LNCaP clone FGC (cell line): ENCODE measurements around the gene SDR9C7.
A peak's percentile ranks its signal among the peaks of the same experiment; 100 is the strongest.

Experiments used
- DNase-seq: peaks from one replicate; pipeline ENCODE4 v3.0.0-alpha.2; 2011; ENCODE audit warnings: low read depth
- H3K4me3 ChIP-seq: 2 replicates; pipeline ENCODE4 v1.5.1; 2011; ENCODE audit warnings: mild to moderate bottlenecking, low read depth, low read length, control low read depth
- CTCF ChIP-seq: IDR thresholded peaks from 2 replicates; pipeline ENCODE4 v1.5.1; 2012; ENCODE audit warnings: mild to moderate bottlenecking; ENCODE audit not compliant: control insufficient read depth, insufficient read depth; ENCODE audit errors: extremely low read depth

SDR9C7 gene

DNA sequence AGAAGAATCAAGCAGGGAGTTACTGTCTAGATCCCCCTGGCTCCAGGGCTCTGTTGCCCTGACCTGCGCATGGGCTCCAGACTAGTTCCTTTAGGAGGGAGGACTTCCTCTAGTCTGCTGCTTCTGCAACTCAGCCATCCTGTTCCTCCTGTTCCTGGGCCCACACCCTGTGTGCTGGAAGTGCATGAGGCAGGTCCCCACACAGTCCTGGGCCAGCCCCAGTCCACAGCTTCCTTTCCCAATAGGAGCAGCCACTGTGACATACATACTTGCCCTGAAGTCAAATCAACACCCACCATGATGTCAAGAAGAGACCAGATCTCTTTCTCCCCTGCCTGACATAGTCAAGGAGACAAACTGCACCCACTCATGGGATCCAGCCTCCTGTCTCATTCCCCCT, 1.3 kb downstream of the SDR9C7 start:
- no peak overlapping the region for H3K4me3 ChIP-seq
- DNase-seq = no peak
- no peak for TF ChIP-seq CTCF

DNA sequence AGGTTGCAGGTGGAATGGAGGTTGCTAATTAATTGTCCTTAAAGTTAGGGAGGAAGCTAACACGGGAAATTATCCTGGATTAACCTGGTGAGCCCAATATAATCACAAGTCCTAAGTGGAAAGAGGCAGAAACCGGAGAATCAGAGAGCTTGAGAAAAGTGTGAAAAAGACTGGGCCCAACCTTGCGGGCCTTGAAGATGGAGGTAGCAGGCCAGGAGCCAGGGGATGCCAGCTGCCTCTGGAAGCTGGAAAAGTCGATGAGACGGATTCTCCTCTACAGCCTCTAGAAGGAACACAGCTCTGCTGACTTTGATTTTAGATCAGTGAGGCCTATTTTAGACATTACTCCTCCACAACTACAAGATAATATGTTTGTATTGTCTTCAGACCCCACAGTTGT, 2.1 kb downstream of the SDR9C7 start:
- no peak overlapping the region for H3K4me3 ChIP-seq
- no peak for TF ChIP-seq CTCF
- no peak for DNase-seq

DNA sequence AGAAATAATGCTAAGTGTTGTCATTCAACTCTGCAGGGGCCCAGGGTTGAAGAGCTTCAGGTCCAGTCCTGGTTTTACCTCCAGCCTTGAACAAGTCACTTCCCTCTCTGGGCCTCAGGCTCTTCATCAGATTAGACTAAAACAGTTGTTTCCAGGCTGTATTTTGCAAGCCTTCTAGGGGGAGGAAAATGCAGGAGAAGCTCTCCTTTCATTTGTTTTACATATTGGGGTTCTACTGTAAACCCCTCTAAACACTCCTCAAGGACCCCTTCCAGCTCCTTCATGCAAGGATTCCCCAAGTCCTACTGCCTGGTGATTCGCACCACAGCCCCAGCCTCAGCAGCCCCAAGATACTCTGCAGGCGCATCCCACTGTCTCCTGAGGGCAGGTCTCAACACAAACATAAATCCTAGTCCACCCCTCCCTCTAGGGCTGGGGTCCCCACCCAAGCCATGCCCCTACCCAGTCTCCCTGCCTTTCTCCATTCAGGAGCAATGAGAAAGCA, 2.7 kb downstream of the SDR9C7 start:
- no peak for TF ChIP-seq CTCF
- peak; percentile 32 for DNase-seq
- H3K4me3 ChIP-seq = no peak overlapping the region

DNA sequence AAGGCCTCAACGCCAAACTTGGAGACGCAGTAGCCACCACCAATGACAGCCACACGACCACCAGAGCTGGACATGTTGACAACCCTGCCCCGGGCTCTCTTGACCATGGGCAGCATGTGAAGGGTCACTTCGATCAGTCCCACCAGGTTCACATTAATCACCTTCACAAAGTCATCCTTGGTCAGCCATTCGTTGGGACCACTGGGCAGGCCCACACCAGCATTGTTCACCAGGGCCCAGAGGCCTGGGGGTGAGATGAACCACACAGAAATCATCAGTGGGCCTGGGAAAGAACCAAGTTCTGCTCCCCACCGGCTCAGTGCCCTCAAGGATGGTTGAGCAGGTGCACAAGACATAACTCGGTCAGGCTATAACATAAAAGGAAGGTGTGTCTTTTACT, 4.0 kb downstream of the SDR9C7 start:
- no peak for DNase-seq
- no peak for TF ChIP-seq CTCF
- no peak overlapping the region for H3K4me3 ChIP-seq

DNA sequence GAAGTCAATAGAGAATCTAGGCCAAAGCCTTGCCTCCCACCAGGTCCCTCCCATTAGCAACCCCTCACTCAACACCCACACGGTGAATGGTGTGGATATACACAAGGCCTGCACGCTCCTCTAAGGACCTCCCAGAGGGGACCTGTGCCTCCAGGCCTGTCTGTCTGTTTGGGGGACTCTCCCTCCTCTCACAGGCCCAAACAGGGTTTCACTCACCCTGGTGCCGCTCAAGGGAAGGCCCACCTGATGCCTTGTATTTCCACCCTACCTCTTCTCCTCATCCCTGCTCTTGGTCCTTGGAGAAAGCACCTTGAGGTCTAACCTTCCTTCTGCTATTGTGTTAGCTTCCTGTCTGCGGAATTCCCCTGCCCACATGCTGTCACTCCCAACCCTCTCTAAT, 4.4 kb downstream of the SDR9C7 start:
- no peak overlapping the region for H3K4me3 ChIP-seq
- no peak for DNase-seq
- no peak for TF ChIP-seq CTCF

DNA sequence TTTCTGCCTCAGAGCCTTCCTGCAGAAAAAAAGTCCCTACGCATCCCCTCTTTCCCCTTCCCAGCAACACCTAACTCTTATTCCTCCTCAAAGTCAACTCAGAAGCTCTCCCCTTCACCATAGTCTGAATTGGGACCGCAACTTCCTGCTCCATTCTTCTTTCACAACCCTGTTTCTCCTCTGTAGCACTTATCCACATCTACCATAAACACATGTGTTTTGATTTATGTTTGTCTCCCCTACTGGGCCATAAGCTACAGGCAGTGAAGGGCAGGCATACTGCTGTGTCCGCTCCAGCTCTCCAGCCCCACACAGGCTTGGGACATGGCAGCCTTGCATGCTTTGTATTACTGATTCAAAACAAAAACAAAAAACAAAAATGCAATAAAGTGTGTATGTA, 5.9 kb downstream of the SDR9C7 start:
- TF ChIP-seq CTCF = no peak
- DNase-seq = no peak
- H3K4me3 ChIP-seq = no peak overlapping the region

DNA sequence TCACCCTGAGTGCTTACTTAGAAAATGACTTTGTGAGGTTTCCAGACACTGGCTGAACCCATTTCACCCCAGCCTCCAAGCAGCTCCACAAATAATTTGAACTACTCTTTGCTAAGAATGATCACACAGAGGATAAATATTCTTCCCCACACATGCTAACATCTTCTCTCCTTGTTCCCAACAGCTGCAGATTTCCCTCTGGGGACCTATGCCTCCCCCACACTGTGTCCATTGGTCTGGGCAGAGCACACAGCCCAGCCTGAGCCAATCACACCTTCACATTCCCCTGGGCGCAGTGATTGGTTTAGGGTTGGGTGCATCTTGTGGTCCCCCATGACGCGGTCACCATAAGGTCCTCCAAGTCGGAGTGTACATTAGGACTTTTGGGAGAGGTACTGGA, 6.9 kb downstream of the SDR9C7 start:
- TF ChIP-seq CTCF = no peak
- DNase-seq = no peak
- H3K4me3 ChIP-seq = no peak overlapping the region
